ENCODE measurements around the gene SH3D19. TPM values are rescaled to one million over a fixed set of nuclear protein-coding genes. Genes with fewer than 3 reads are reported as not detected.
A peak's percentile ranks its signal among the peaks of the same experiment; 100 is the strongest.

SH3D19 gene, protein sequence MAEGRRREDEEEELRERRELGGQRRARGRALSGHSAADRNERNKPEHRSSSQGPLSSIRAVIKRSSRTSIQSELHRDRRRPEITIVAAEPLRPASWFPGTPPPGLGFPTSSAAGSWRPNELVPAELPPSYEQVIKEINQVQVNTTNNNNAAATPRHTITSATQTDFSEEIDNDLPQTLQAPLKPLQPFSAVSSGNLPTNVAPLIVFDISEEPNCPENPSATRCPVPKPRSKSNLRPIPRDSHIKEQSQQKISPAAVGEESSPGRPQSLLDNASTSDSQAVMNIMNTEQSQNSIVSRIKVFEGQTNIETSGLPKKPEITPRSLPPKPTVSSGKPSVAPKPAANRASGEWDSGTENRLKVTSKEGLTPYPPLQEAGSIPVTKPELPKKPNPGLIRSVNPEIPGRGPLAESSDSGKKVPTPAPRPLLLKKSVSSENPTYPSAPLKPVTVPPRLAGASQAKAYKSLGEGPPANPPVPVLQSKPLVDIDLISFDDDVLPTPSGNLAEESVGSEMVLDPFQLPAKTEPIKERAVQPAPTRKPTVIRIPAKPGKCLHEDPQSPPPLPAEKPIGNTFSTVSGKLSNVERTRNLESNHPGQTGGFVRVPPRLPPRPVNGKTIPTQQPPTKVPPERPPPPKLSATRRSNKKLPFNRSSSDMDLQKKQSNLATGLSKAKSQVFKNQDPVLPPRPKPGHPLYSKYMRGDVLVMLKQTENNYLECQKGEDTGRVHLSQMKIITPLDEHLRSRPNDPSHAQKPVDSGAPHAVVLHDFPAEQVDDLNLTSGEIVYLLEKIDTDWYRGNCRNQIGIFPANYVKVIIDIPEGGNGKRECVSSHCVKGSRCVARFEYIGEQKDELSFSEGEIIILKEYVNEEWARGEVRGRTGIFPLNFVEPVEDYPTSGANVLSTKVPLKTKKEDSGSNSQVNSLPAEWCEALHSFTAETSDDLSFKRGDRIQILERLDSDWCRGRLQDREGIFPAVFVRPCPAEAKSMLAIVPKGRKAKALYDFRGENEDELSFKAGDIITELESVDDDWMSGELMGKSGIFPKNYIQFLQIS
- 28.5 and 32.4 TPM in 2 replicates for total RNA-seq
- long read RNA-seq, full-length matches to known transcripts = 4 of 25 reads
- long read RNA-seq, partial matches to known transcripts = 13 of 25 reads
- long read RNA-seq, other reads (novel, unspliced or antisense) = 8 of 25 reads

DNA sequence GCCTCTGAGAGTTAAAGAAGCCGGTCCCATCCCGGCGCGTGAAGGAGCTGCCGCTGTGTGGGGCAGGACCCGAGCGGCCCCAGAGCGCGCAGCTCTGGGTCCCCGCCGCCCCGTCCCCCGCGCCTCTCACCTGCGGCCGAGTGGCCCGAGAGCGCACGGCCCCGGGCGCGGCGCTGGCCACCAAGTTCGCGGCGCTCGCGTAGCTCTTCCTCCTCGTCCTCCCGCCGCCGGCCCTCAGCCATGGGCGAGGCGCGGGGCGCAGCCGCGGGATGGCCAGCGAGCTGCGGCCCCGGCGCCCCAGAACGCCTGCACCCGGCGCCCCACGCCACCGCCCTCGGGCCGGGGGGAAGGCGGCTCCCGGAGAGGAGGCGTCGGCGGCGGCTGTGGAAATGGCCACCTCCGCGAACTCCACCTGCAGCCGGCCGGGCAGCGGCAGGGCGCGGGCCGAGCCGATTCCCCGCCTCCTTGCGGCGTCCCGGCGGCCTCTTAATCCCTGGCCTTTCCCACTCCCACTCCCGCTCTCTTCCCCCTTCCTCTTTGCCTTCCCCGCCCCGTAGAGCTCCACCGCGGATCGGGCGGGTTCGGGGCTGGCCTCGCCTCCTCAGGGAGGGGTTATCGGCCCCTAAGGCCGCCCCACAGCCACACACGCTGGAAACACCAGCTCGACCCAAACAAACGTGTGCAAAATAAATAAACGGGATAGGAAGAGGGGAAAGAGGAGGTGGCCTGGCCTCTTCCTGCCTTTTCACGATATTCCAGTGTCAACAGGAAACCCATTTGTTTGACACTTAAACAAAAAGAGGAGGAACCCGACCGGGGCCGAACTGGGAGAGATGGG, at the start of gene SH3D19:
Gene SH3D19, minus strand, starts transcription at position 495 of the 838 bp plus-strand sequence. Its CDS starts 253 bp downstream, at position 242.
- TF ChIP-seq, protein P1, sequence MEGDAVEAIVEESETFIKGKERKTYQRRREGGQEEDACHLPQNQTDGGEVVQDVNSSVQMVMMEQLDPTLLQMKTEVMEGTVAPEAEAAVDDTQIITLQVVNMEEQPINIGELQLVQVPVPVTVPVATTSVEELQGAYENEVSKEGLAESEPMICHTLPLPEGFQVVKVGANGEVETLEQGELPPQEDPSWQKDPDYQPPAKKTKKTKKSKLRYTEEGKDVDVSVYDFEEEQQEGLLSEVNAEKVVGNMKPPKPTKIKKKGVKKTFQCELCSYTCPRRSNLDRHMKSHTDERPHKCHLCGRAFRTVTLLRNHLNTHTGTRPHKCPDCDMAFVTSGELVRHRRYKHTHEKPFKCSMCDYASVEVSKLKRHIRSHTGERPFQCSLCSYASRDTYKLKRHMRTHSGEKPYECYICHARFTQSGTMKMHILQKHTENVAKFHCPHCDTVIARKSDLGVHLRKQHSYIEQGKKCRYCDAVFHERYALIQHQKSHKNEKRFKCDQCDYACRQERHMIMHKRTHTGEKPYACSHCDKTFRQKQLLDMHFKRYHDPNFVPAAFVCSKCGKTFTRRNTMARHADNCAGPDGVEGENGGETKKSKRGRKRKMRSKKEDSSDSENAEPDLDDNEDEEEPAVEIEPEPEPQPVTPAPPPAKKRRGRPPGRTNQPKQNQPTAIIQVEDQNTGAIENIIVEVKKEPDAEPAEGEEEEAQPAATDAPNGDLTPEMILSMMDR (IDR thresholded peaks at IDR 0.05) = no peak
- peak within 1 kb of the TSS; percentile 96 for H3K4me3 Mint-ChIP-seq (ENCODE audit: unreplicated experiment)
- H3K4me1 Mint-ChIP-seq (ENCODE audit: unreplicated experiment) = peaks cover 44% of the 10 kb centered on the region
- DNase-seq (ENCODE audit: extremely low spot score, unreplicated experiment) = peak; percentile 84
- H3K36me3 Mint-ChIP-seq (ENCODE audit: unreplicated experiment) = no peaks in the 10 kb centered on the region
- H3K27ac Mint-ChIP-seq (ENCODE audit: unreplicated experiment) = peak within 1 kb of the TSS; percentile 95
- H3K9me3 Mint-ChIP-seq (ENCODE audit: unreplicated experiment) = no peaks in the 10 kb centered on the region
- no peaks in the 10 kb centered on the region for H3K27me3 Mint-ChIP-seq (ENCODE audit: unreplicated experiment)

DNA sequence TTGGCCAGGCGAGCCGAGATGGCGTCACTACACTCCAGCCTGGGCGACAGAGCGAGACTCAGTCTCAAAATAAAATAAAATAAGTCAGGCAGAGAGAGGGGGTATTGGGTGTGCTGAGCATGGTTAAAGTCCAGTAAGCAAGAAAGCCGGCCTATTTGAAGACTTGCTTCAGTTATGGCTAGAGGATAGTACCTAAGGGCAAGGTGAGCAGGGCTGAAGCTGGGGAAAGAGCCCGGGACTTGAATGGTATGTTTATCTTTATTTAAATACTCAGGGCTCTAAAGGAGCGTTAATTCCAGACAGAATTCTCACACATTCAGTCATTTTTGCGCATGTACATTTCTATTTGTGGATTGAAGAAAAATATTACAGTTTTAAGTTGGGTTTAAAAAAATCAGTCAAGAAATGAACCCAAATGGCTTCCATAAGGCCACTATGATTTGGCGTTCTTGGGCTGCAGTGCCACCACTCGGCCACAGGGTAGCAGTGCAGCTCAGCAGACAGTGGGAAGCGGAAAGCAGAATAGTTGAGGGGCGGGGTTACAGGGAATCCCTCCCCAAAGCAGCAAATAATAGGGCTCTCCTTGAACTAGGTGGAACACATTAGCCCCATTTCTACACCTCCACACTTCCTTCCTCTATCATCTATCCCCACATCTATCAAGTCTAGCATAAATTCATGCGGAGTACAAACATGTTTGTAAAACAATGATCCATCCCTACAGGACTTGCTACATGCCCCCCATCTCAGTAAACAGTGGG, 37.2 kb upstream of the SH3D19 start:
- Mint-ChIP-seq H3K27ac (ENCODE audit: unreplicated experiment) (peak overlapping the region; percentile 34), H3K4me3 (ENCODE audit: unreplicated experiment) (no peak overlapping the region), H3K9me3 (ENCODE audit: unreplicated experiment) (no peaks in the 10 kb centered on the region), H3K4me1 (ENCODE audit: unreplicated experiment) (peaks cover 3% of the 10 kb centered on the region), H3K27me3 (ENCODE audit: unreplicated experiment) (no peaks in the 10 kb centered on the region), H3K36me3 (ENCODE audit: unreplicated experiment) (no peaks in the 10 kb centered on the region)
- peak; percentile 91 for DNase-seq (ENCODE audit: extremely low spot score, unreplicated experiment)
- TF ChIP-seq, protein P1 (IDR thresholded peaks at IDR 0.05) = peak; percentile 99

DNA sequence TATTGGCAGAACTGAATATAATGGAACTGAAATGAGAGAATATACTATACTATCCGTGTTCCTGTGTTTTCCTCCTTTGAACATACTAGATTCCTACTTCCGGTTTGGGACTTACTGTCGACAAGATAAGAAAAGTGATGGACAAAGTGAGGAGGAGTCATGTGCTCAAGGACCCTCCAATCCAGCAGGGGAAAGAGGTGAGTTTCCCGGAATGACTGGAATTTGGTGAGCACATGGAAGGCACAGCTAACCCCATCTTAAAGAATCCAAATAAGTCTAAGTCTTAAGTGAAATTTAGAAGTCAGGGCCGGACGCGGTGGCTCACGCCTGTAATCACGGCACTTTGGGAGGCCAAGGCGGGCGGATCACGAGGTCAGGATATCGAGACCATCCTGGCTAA, 36.6 kb upstream of the SH3D19 start:
- no peak for DNase-seq (ENCODE audit: extremely low spot score, unreplicated experiment)
- Mint-ChIP-seq H3K4me3 (ENCODE audit: unreplicated experiment) (no peak overlapping the region), H3K4me1 (ENCODE audit: unreplicated experiment) (peaks cover 3% of the 10 kb centered on the region), H3K27ac (ENCODE audit: unreplicated experiment) (no peak overlapping the region), H3K27me3 (ENCODE audit: unreplicated experiment) (no peaks in the 10 kb centered on the region), H3K9me3 (ENCODE audit: unreplicated experiment) (no peaks in the 10 kb centered on the region), H3K36me3 (ENCODE audit: unreplicated experiment) (no peaks in the 10 kb centered on the region)
- TF ChIP-seq, protein P1 (IDR thresholded peaks at IDR 0.05) = no peak

DNA sequence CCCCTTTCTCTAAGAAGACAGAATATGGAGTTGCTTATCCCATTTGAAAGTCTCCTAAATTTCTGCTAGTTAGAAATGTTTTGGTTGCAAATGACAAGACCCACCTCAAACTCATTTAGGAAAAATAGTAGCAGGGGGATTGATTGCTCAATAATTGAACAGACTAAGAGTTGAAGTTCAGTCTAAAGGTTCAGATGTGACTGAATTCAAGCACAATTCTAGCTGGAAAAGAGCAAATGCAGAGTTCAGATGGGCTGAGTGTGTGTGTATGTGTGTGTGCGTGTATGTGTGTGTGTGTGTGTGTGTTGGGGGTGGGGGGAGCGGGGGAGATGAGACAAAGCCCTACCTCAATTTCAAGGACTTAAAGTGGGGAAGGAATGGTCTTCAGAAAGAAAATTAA, 35.7 kb upstream of the SH3D19 start:
- no peaks in the 10 kb centered on the region for H3K9me3 Mint-ChIP-seq (ENCODE audit: unreplicated experiment)
- no peak overlapping the region for H3K4me3 Mint-ChIP-seq (ENCODE audit: unreplicated experiment)
- no peak overlapping the region for H3K27ac Mint-ChIP-seq (ENCODE audit: unreplicated experiment)
- H3K27me3 Mint-ChIP-seq (ENCODE audit: unreplicated experiment) = no peaks in the 10 kb centered on the region
- TF ChIP-seq, protein P1 (IDR thresholded peaks at IDR 0.05) = no peak
- H3K4me1 Mint-ChIP-seq (ENCODE audit: unreplicated experiment) = peaks cover 3% of the 10 kb centered on the region
- H3K36me3 Mint-ChIP-seq (ENCODE audit: unreplicated experiment) = no peaks in the 10 kb centered on the region
- DNase-seq (ENCODE audit: extremely low spot score, unreplicated experiment) = no peak
